H1 (cell line): ENCODE data around the gene PARD3.

Experiments
- POLR2AphosphoS5 ChIP-seq: IDR thresholded peaks from 2 replicates; pipeline ENCODE4 v1.6.1; 2011; ENCODE audit warnings: low read depth, low read length
- SP1 ChIP-seq: IDR thresholded peaks from 2 replicates; pipeline ENCODE4 v1.6.1; 2011; ENCODE audit warnings: low read depth, low read length
- TAF1 ChIP-seq: IDR thresholded peaks from 2 replicates; pipeline ENCODE4 v1.6.1; 2011; ENCODE audit warnings: mild to moderate bottlenecking, low read depth, low read length

GRCh38 chr10:34116220-34116641, 698.9 kb downstream of the PARD3 start:
- TF ChIP-seq POLR2AphosphoS5 (no peak), TAF1 (no peak), SP1 (no peak)
